DND-41 (cell line): ENCODE measurements around the gene TMEM219.

ENCODE experiments used
- ATAC-seq: fragments of 200-7000 bp; cut with Tn5 transposase; 3 replicates; pipeline ENCODE4 v1.9.1; 2021; ENCODE audit warnings: low read depth; ENCODE audit not compliant: insufficient read depth
- DNase-seq: peaks from one replicate; pipeline ENCODE4 v3.0.0-alpha.2; 2020
- H2AFZ ChIP-seq: 2 replicates; pipeline ENCODE4 v1.6.0; 2012; ENCODE audit warnings: low read depth, low read length
- H3K27ac ChIP-seq: 2 replicates; pipeline ENCODE4 v1.5.1; 2012; ENCODE audit warnings: low read length, inconsistent platforms
- H3K27me3 ChIP-seq: fragments of 200-600 bp; sonication (generic); 2 replicates; pipeline ENCODE4 v1.6.0; 2012; ENCODE audit warnings: low read length, mild to moderate bottlenecking, inconsistent platforms; ENCODE audit not compliant: insufficient read depth, poor library complexity
- H3K36me3 ChIP-seq: 2 replicates; pipeline ENCODE4 v1.5.1; 2012; ENCODE audit warnings: low read length, inconsistent platforms; ENCODE audit not compliant: insufficient read depth
- H3K4me1 ChIP-seq: 2 replicates; pipeline ENCODE4 v1.5.1; 2012; ENCODE audit warnings: mild to moderate bottlenecking, low read length; ENCODE audit not compliant: insufficient read depth
- H3K4me2 ChIP-seq: 2 replicates; pipeline ENCODE4 v1.6.0; 2012; ENCODE audit warnings: mild to moderate bottlenecking, moderate library complexity, low read length, inconsistent platforms; ENCODE audit not compliant: insufficient read depth
- H3K4me3 ChIP-seq, 2 experiments: fragments of 200-600 bp in 1 of 2; shearing (Covaris generic) in 1 of 2; 2 replicates each; pipeline ENCODE4 v1.5.1; 2012 to 2016; ENCODE audit warnings: inconsistent platforms in 2 of 2, low read length in 2 of 2, mild to moderate bottlenecking in 2 of 2, low read depth in 1 of 2, moderate library complexity in 1 of 2
- H3K79me2 ChIP-seq: 2 replicates; pipeline ENCODE4 v1.6.0; 2012; ENCODE audit warnings: low read length, inconsistent platforms; ENCODE audit not compliant: insufficient read depth
- H3K9ac ChIP-seq: 2 replicates; pipeline ENCODE4 v1.6.0; 2012; ENCODE audit warnings: low read depth, mild to moderate bottlenecking, inconsistent platforms, low read length, moderate library complexity
- H3K9me3 ChIP-seq: 2 replicates; pipeline ENCODE4 v1.5.1; 2012; ENCODE audit warnings: low read length, moderate library complexity, mild to moderate bottlenecking, inconsistent platforms; ENCODE audit not compliant: insufficient read depth, severe bottlenecking
- H4K20me1 ChIP-seq: 2 replicates; pipeline ENCODE4 v1.6.0; 2012; ENCODE audit warnings: low read length; ENCODE audit not compliant: insufficient read depth
- CTCF ChIP-seq: IDR thresholded peaks from 2 replicates; pipeline ENCODE4 v1.5.1; 2012; ENCODE audit warnings: borderline replicate concordance, low read length, moderate library complexity, mild to moderate bottlenecking; ENCODE audit not compliant: poor library complexity, severe bottlenecking; ENCODE audit errors: extremely low read depth
- EZH2 ChIP-seq: IDR thresholded peaks from 3 replicates; pipeline ENCODE4 v1.6.1; 2012; ENCODE audit warnings: borderline replicate concordance, low read depth, mild to moderate bottlenecking, moderate library complexity, low read length, inconsistent platforms; ENCODE audit not compliant: severe bottlenecking

The TMEM219 gene

DNA sequence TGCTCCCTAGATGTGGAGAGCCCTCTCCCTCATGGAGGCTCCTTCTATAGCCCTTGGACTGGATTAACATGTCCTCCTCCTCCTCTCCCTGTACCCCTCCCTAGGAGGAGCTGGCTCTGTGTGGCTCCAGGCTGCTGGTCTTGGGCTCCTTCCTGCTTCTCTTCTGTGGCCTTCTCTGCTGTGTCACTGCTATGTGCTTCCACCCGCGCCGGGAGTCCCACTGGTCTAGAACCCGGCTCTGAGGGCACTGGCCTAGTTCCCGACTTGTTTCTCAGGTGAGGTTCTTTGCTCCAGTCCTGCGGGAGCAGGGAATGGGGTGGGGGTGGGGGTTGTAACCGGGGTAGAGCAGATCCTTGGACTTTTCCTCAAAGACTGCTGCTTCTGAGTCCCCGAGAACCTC, 9.4 kb downstream of the TMEM219 start:
- peaks cover 20% of the 10 kb centered on the region for H4K20me1 ChIP-seq
- no peak overlapping the region for H3K4me2 ChIP-seq
- H3K27me3 ChIP-seq = no peaks in the 10 kb centered on the region
- no peak overlapping the region for H2AFZ ChIP-seq
- DNase-seq (no peak), ATAC-seq (no peak)
- no peak overlapping the region for H3K4me3 ChIP-seq
- H3K36me3 ChIP-seq = peaks cover 30% of the 10 kb centered on the region
- H3K9me3 ChIP-seq = no peaks in the 10 kb centered on the region
- TF ChIP-seq EZH2 (no peak), CTCF (no peak)
- H3K79me2 ChIP-seq = peaks cover 26% of the 10 kb centered on the region
- no peak overlapping the region for H3K27ac ChIP-seq
- peaks cover 32% of the 10 kb centered on the region for H3K4me1 ChIP-seq
- H3K9ac ChIP-seq = no peak overlapping the region

- Histone ChIP-seq H3K36me3 (peaks cover 41% of the 10 kb centered on the region), H3K79me2 (peaks cover 38% of the 10 kb centered on the region), H3K4me3 (no peak overlapping the region), H3K27me3 (no peaks in the 10 kb centered on the region), H3K4me1 (peaks cover 44% of the 10 kb centered on the region), H4K20me1 (peaks cover 32% of the 10 kb centered on the region), H3K27ac (peak overlapping the region; percentile 88), H3K4me2 (no peak overlapping the region), H2AFZ (peak overlapping the region; percentile 79), H3K9ac (peak overlapping the region; percentile 90; the same call in 1 of the 2 replicates), H3K9me3 (no peaks in the 10 kb centered on the region)
- ATAC-seq (no peak), DNase-seq (no peak)
- TF ChIP-seq CTCF (no peak), EZH2 (no peak)
These were observed 10.6 kb downstream of the TMEM219 start for GRCh38 chr16:29972500-29972899.

GRCh38 chr16:29972992-29973383, 11.1 kb downstream of the TMEM219 start:
- peak overlapping the region; percentile 79 for H2AFZ ChIP-seq
- H4K20me1 ChIP-seq = peaks cover 37% of the 10 kb centered on the region
- H3K4me2 ChIP-seq = peak overlapping the region; percentile 79
- no peak for TF ChIP-seq CTCF
- no peak for TF ChIP-seq EZH2
- H3K9me3 ChIP-seq = no peaks in the 10 kb centered on the region
- peak overlapping the region; percentile 88 for H3K27ac ChIP-seq
- peaks cover 45% of the 10 kb centered on the region for H3K4me1 ChIP-seq
- H3K27me3 ChIP-seq = no peaks in the 10 kb centered on the region
- no peak for DNase-seq
- H3K9ac ChIP-seq = peak overlapping the region; percentile 90
- H3K79me2 ChIP-seq = peaks cover 43% of the 10 kb centered on the region
- peaks cover 43% of the 10 kb centered on the region for H3K36me3 ChIP-seq
- H3K4me3 ChIP-seq = peak overlapping the region in 1 of 2 experiments; percentile 92; a peak in 1 of 4 replicates
- ATAC-seq = no peak
